HepG2 (cell line): ENCODE measurements around the gene CCM2L. TPM values are rescaled to one million over a fixed set of nuclear protein-coding genes. Genes with fewer than 3 reads are reported as not detected.

ENCODE experiments used
- BRD4 ChIP-seq: sonication (generic); formaldehyde crosslinking; IDR thresholded peaks from 2 replicates; pipeline ENCODE4 v1.4.0; 2020; ENCODE audit warnings: missing genetic modification reagents
- EED ChIP-seq: sonication (generic); formaldehyde crosslinking; IDR thresholded peaks from 2 replicates; pipeline ENCODE4 v1.5.0; 2020; ENCODE audit warnings: mild to moderate bottlenecking, missing genetic modification reagents
- KLF11 ChIP-seq: IDR thresholded peaks from 2 replicates; pipeline ENCODE4 v1.6.1; 2016; ENCODE audit warnings: missing compliant biosample characterization
- NR2F6 ChIP-seq, 2 experiments: IDR thresholded peaks; 2 replicates each; pipeline ENCODE4 v1.6.1; 2016; ENCODE audit warnings: antibody characterized with exemption in 1 of 2, mild to moderate bottlenecking in 1 of 2
- PHF21A ChIP-seq: sonication (generic); formaldehyde crosslinking; IDR thresholded peaks from 2 replicates; pipeline ENCODE4 v1.5.0; 2020; ENCODE audit warnings: mild to moderate bottlenecking, missing genetic modification reagents
- SMAD3 ChIP-seq: sonication (generic); formaldehyde crosslinking; IDR thresholded peaks from 2 replicates; pipeline ENCODE4 v1.4.0; 2020; ENCODE audit warnings: missing genetic modification reagents
- ZNF746 ChIP-seq: sonication (generic); formaldehyde crosslinking; IDR thresholded peaks from 2 replicates; pipeline ENCODE4 v1.8.0; 2022; ENCODE audit warnings: mild to moderate bottlenecking, missing genetic modification reagents
- ZSCAN22 ChIP-seq: sonication (generic); formaldehyde crosslinking; IDR thresholded peaks from 2 replicates; pipeline ENCODE4 v1.4.0; 2020; ENCODE audit warnings: mild to moderate bottlenecking, missing genetic modification reagents
- polyA plus RNA-seq, 8 experiments: library from polyadenylated mRNA; depleted of rRNA in 3 of 8; stranded (reverse) in 7 of 8; unstranded in 1 of 8; fragments of >200 nt; fragmentation: Illumina TruSeq in 4 of 8; extraction: Trizol in 4 of 8; gene quantifications; 2 replicates each; pipeline versions ENCODE4 v1.2.1 to v1.2.3, GENCODE V29; 2011 to 2016; ENCODE audit warnings: low read depth in 4 of 8, missing spikeins in 1 of 8, mixed read lengths in 1 of 8; ENCODE audit not compliant: insufficient read depth in 1 of 8
- total RNA-seq, 5 experiments: library from RNA; depleted of rRNA; stranded (reverse); fragments of >200 nt; fragmentation: Illumina TruSeq; extraction: Trizol; gene quantifications; 2 replicates each; pipeline ENCODE4 v1.2.3, GENCODE V29; 2016; ENCODE audit warnings: low read depth in 1 of 5
- TF ChIP-seq, protein P1 (sequence below): sonication (generic); formaldehyde crosslinking; IDR thresholded peaks from one replicate; pipeline ENCODE4 v1.5.1; 2020; ENCODE audit warnings: mild to moderate bottlenecking, missing genetic modification reagents; ENCODE audit errors: not compliant biosample characterization
- TF ChIP-seq, protein P2 (sequence below): IDR thresholded peaks from 2 replicates; pipeline ENCODE4 v1.6.1; 2016; ENCODE audit warnings: control low read depth
- TF ChIP-seq, protein P3 (sequence below): sonication (generic); formaldehyde crosslinking; conservative IDR thresholded peaks from 2 replicates; pipeline ENCODE4 v1.4.0; 2020; ENCODE audit warnings: mild to moderate bottlenecking, missing genetic modification reagents, moderate library complexity
- TF ChIP-seq, protein P4 (sequence below): sonication (generic); formaldehyde crosslinking; IDR thresholded peaks from 2 replicates; pipeline ENCODE4 v1.4.0; 2020; ENCODE audit warnings: missing genetic modification reagents, borderline replicate concordance

The CCM2L gene
- total and polyA plus RNA-seq, 2 of the 13 experiments (the other 11 are each of a cell fraction or from before 2014, with no cell fraction given) = 0.15 TPM; not detected in 1

DNA sequence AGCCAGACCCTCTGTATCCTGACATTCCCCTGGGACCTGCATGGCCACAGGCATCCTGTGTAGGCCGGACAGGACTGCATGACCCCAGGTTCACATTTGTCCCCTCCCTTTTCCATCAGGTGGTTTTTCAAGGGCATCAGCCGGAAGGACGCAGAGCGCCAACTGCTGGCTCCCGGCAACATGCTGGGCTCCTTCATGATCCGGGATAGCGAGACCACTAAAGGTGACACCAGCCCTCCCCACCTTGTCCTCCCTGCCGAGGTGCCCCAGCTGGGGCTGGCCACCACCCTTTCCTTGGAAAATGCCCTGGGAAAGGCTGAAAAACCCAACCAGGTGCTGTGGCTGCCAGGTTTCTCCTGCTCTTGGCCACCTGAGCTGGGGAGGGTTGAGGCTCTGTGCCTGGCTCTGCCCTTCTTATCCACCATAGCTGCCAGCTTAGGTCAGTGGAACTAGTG lies 69.4 kb downstream of the CCM2L start (continued):
- TF ChIP-seq, protein P1, sequence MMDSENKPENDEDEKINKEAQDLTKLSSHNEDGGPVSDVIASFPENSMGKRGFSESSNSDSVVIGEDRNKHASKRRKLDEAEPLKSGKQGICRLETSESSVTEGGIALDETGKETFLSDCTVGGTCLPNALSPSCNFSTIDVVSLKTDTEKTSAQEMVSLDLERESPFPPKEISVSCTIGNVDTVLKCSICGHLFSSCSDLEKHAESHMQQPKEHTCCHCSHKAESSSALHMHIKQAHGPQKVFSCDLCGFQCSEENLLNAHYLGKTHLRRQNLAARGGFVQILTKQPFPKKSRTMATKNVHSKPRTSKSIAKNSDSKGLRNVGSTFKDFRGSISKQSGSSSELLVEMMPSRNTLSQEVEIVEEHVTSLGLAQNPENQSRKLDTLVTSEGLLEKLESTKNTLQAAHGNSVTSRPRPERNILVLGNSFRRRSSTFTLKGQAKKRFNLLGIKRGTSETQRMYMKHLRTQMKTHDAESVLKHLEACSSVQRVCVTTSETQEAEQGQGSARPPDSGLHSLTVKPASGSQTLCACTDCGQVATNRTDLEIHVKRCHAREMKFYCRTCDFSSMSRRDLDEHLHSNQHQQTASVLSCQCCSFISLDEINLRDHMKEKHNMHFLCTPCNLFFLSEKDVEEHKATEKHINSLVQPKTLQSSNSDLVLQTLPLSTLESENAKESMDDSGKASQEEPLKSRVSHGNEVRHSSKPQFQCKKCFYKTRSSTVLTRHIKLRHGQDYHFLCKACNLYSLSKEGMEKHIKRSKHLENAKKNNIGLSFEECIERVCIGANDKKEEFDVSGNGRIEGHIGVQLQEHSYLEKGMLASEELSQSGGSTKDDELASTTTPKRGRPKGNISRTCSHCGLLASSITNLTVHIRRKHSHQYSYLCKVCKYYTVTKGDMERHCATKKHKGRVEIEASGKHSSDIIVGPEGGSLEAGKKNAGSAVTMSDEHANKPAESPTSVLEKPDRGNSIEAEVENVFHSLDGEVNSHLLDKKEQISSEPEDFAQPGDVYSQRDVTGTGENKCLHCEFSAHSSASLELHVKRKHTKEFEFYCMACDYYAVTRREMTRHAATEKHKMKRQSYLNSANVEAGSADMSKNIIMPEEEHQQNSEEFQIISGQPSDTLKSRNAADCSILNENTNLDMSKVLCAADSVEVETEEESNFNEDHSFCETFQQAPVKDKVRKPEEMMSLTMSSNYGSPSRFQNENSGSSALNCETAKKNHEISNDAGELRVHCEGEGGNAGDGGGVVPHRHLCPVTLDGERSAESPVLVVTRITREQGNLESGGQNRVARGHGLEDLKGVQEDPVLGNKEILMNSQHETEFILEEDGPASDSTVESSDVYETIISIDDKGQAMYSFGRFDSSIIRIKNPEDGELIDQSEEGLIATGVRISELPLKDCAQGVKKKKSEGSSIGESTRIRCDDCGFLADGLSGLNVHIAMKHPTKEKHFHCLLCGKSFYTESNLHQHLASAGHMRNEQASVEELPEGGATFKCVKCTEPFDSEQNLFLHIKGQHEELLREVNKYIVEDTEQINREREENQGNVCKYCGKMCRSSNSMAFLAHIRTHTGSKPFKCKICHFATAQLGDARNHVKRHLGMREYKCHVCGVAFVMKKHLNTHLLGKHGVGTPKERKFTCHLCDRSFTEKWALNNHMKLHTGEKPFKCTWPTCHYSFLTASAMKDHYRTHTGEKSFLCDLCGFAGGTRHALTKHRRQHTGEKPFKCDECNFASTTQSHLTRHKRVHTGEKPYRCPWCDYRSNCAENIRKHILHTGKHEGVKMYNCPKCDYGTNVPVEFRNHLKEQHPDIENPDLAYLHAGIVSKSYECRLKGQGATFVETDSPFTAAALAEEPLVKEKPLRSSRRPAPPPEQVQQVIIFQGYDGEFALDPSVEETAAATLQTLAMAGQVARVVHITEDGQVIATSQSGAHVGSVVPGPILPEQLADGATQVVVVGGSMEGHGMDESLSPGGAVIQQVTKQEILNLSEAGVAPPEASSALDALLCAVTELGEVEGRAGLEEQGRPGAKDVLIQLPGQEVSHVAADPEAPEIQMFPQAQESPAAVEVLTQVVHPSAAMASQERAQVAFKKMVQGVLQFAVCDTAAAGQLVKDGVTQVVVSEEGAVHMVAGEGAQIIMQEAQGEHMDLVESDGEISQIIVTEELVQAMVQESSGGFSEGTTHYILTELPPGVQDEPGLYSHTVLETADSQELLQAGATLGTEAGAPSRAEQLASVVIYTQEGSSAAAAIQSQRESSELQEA (CRISPR knock-in tag) = no peak
- TF ChIP-seq ZSCAN22 (CRISPR knock-in tag) (no peak), ZNF746 (CRISPR knock-in tag) (0 out of 2 replicates have a peak, but pooled peaks have one; percentile 33), PHF21A (CRISPR knock-in tag) (peak; percentile 63), NR2F6 (IDR thresholded peaks at IDR 0.05) (peak; percentile 66), NR2F6 (CRISPR knock-in tag; IDR thresholded peaks at IDR 0.05) (peak; percentile 90), BRD4 (0 out of 2 replicates have a peak, but pooled peaks have one; percentile 24), KLF11 (CRISPR knock-in tag) (no peak), SMAD3 (CRISPR knock-in tag) (no peak), EED (no peak)
- TF ChIP-seq, protein P2, sequence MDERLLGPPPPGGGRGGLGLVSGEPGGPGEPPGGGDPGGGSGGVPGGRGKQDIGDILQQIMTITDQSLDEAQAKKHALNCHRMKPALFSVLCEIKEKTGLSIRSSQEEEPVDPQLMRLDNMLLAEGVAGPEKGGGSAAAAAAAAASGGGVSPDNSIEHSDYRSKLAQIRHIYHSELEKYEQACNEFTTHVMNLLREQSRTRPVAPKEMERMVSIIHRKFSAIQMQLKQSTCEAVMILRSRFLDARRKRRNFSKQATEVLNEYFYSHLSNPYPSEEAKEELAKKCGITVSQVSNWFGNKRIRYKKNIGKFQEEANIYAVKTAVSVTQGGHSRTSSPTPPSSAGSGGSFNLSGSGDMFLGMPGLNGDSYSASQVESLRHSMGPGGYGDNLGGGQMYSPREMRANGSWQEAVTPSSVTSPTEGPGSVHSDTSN (CRISPR knock-in tag) = no peak
- TF ChIP-seq, protein P3, sequence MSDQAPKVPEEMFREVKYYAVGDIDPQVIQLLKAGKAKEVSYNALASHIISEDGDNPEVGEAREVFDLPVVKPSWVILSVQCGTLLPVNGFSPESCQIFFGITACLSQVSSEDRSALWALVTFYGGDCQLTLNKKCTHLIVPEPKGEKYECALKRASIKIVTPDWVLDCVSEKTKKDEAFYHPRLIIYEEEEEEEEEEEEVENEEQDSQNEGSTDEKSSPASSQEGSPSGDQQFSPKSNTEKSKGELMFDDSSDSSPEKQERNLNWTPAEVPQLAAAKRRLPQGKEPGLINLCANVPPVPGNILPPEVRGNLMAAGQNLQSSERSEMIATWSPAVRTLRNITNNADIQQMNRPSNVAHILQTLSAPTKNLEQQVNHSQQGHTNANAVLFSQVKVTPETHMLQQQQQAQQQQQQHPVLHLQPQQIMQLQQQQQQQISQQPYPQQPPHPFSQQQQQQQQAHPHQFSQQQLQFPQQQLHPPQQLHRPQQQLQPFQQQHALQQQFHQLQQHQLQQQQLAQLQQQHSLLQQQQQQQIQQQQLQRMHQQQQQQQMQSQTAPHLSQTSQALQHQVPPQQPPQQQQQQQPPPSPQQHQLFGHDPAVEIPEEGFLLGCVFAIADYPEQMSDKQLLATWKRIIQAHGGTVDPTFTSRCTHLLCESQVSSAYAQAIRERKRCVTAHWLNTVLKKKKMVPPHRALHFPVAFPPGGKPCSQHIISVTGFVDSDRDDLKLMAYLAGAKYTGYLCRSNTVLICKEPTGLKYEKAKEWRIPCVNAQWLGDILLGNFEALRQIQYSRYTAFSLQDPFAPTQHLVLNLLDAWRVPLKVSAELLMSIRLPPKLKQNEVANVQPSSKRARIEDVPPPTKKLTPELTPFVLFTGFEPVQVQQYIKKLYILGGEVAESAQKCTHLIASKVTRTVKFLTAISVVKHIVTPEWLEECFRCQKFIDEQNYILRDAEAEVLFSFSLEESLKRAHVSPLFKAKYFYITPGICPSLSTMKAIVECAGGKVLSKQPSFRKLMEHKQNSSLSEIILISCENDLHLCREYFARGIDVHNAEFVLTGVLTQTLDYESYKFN (CRISPR knock-in tag) = no peak
- TF ChIP-seq, protein P4, sequence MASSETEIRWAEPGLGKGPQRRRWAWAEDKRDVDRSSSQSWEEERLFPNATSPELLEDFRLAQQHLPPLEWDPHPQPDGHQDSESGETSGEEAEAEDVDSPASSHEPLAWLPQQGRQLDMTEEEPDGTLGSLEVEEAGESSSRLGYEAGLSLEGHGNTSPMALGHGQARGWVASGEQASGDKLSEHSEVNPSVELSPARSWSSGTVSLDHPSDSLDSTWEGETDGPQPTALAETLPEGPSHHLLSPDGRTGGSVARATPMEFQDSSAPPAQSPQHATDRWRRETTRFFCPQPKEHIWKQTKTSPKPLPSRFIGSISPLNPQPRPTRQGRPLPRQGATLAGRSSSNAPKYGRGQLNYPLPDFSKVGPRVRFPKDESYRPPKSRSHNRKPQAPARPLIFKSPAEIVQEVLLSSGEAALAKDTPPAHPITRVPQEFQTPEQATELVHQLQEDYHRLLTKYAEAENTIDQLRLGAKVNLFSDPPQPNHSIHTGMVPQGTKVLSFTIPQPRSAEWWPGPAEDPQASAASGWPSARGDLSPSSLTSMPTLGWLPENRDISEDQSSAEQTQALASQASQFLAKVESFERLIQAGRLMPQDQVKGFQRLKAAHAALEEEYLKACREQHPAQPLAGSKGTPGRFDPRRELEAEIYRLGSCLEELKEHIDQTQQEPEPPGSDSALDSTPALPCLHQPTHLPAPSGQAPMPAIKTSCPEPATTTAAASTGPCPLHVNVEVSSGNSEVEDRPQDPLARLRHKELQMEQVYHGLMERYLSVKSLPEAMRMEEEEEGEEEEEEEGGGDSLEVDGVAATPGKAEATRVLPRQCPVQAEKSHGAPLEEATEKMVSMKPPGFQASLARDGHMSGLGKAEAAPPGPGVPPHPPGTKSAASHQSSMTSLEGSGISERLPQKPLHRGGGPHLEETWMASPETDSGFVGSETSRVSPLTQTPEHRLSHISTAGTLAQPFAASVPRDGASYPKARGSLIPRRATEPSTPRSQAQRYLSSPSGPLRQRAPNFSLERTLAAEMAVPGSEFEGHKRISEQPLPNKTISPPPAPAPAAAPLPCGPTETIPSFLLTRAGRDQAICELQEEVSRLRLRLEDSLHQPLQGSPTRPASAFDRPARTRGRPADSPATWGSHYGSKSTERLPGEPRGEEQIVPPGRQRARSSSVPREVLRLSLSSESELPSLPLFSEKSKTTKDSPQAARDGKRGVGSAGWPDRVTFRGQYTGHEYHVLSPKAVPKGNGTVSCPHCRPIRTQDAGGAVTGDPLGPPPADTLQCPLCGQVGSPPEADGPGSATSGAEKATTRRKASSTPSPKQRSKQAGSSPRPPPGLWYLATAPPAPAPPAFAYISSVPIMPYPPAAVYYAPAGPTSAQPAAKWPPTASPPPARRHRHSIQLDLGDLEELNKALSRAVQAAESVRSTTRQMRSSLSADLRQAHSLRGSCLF (CRISPR knock-in tag) = no peak
